ENCODE data around the gene H2BK1.

GRCh38 chr7:151179287-151179860 lies 30.9 kb downstream of the H2BK1 start:
- TF ChIP-seq CTCF (CRISPR knock-in tag; IDR thresholded peaks at IDR 0.05) (no peak), RFX5 (IDR thresholded peaks at IDR 0.05; ENCODE audit: low read depth, low read length) (no peak), ZNF326 (CRISPR knock-in tag; IDR thresholded peaks at IDR 0.05; ENCODE audit: borderline replicate concordance) (no peak), ZBTB33 (CRISPR knock-in tag; IDR thresholded peaks at IDR 0.05) (no peak), NCOA2 (CRISPR knock-in tag; IDR thresholded peaks at IDR 0.05) (no peak), RELA (CRISPR knock-in tag; IDR thresholded peaks at IDR 0.05) (no peak), MAFF (IDR thresholded peaks at IDR 0.05; ENCODE audit: low read depth, low read length) (no peak), NFYB (CRISPR knock-in tag; IDR thresholded peaks at IDR 0.05) (no peak), FOSL2 (CRISPR knock-in tag; IDR thresholded peaks at IDR 0.05) (no peak), ZNF224 (CRISPR knock-in tag; IDR thresholded peaks at IDR 0.05) (no peak), JUNB (CRISPR knock-in tag; IDR thresholded peaks at IDR 0.05; ENCODE audit: borderline replicate concordance) (no peak), ZNF749 (CRISPR knock-in tag; IDR thresholded peaks at IDR 0.05; ENCODE audit: borderline replicate concordance) (no peak), MXI1 (IDR thresholded peaks at IDR 0.05; ENCODE audit: borderline replicate concordance, low read depth, low read length) (no peak)
- TF ChIP-seq, protein P1, sequence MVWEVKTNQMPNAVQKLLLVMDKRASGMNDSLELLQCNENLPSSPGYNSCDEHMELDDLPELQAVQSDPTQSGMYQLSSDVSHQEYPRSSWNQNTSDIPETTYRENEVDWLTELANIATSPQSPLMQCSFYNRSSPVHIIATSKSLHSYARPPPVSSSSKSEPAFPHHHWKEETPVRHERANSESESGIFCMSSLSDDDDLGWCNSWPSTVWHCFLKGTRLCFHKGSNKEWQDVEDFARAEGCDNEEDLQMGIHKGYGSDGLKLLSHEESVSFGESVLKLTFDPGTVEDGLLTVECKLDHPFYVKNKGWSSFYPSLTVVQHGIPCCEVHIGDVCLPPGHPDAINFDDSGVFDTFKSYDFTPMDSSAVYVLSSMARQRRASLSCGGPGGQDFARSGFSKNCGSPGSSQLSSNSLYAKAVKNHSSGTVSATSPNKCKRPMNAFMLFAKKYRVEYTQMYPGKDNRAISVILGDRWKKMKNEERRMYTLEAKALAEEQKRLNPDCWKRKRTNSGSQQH (CRISPR knock-in tag; IDR thresholded peaks at IDR 0.05; ENCODE audit: low read depth) = no peak
